NB4 (cell line): Measurements from ENCODE around the gene CLDN18.

ENCODE experiments used
- DNase-seq: peaks from one replicate; pipeline ENCODE4 v3.0.0; 2010; ENCODE audit warnings: low read depth
- H3K4me3 ChIP-seq: one replicate; pipeline ENCODE4 v1.5.1; 2011; ENCODE audit warnings: mild to moderate bottlenecking, low read depth, low read length, moderate library complexity
- MYC ChIP-seq: IDR thresholded peaks from 2 replicates; pipeline ENCODE4 v1.6.1; 2011; ENCODE audit warnings: low read depth, low read length
- POLR2A ChIP-seq: IDR thresholded peaks from 2 replicates; pipeline ENCODE4 v1.6.1; 2011; ENCODE audit warnings: mild to moderate bottlenecking; ENCODE audit not compliant: insufficient read length; ENCODE audit errors: extremely low read depth
- TF ChIP-seq, protein P1 (sequence below): IDR thresholded peaks from 2 replicates; pipeline ENCODE4 v1.6.1; 2011; ENCODE audit warnings: low read depth, low read length
- TF ChIP-seq, protein P2 (sequence below): IDR thresholded peaks from one replicate; pipeline ENCODE4 v1.5.1; 2012; ENCODE audit warnings: low read depth, low read length

CLDN18 gene

DNA sequence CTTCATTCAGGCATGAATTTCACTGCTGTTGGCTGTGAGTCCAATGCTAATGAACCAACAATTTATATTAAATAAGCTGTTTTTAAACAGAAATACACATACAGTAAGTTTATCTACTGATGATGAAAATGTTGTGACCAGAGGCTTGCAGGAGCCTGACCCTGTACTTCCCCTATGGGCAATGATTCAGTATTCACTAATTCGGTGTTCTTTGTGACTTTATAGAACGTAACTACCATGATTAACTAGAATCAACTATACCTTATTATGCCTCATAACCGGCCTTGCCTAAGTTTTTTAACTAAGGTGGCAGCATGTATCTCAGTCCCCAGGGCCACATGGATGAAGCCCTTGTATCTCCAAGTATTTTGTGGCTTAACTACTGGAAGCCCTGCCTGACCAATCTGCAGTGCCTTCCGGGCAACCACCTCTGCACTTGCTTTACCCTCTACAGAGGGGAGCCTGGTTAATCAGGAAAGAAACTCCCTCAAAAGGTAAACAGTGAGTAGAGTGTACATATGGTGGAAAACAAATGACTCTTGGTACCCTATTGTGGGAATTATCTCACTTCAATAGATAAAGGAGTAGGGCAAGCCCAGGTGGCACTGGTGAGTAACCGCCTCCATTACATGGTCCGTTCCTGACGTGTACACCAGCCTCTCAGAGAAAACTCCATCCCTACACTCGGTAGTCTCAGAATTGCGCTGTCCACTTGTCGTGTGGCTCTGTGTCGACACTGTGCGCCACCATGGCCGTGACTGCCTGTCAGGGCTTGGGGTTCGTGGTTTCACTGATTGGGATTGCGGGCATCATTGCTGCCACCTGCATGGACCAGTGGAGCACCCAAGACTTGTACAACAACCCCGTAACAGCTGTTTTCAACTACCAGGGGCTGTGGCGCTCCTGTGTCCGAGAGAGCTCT lies 11.6 kb upstream of the CLDN18 start:
- H3K4me3 ChIP-seq = no peak overlapping the region
- DNase-seq = no peak
- no peak for TF ChIP-seq MYC
- TF ChIP-seq, protein P1, sequence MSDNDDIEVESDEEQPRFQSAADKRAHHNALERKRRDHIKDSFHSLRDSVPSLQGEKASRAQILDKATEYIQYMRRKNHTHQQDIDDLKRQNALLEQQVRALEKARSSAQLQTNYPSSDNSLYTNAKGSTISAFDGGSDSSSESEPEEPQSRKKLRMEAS = no peak
- TF ChIP-seq, protein P2, sequence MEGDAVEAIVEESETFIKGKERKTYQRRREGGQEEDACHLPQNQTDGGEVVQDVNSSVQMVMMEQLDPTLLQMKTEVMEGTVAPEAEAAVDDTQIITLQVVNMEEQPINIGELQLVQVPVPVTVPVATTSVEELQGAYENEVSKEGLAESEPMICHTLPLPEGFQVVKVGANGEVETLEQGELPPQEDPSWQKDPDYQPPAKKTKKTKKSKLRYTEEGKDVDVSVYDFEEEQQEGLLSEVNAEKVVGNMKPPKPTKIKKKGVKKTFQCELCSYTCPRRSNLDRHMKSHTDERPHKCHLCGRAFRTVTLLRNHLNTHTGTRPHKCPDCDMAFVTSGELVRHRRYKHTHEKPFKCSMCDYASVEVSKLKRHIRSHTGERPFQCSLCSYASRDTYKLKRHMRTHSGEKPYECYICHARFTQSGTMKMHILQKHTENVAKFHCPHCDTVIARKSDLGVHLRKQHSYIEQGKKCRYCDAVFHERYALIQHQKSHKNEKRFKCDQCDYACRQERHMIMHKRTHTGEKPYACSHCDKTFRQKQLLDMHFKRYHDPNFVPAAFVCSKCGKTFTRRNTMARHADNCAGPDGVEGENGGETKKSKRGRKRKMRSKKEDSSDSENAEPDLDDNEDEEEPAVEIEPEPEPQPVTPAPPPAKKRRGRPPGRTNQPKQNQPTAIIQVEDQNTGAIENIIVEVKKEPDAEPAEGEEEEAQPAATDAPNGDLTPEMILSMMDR = no peak
- TF ChIP-seq POLR2A = no peak

DNA sequence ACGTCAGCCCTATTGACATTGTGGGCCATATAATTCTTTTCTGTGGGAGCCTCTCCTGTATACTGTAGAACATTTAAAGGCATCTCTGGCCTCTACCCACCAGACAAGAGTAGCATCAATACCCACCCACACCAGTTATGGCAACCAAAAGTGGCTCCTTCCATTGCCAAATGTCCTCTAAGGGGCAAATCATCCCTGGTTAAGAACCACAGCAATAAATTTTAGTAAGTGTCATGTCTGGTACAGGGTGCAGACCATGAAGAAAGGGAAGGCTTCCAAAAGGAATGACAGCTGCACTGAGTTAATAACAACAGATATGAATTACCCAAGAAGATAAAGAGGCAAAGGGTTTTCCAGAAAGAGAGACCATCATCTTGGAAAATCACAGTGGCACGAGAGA lies 6.9 kb upstream of the CLDN18 start:
- H3K4me3 ChIP-seq = no peak overlapping the region
- DNase-seq = no peak
- TF ChIP-seq, protein P1 = no peak
- no peak for TF ChIP-seq MYC
- TF ChIP-seq POLR2A = no peak
- TF ChIP-seq, protein P2 = no peak

DNA sequence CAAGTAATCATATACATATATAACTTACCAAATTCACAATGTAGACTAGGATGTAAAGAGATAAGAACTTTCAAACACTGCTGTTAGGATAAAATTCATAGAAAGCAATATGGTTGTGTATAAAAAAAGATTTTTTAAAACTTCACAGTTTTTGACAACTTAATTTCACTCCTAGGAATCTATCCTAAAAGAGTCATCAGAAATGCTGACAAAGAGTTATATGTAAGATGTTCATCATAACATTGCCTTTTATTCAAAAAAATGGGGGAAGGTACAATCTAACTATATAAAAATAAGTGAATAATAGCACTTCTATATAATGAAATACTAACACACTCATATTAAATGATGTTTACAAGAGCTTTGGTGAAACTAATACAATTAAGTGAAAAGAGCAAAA lies 4.3 kb upstream of the CLDN18 start:
- no peak for DNase-seq
- TF ChIP-seq, protein P1 = no peak
- TF ChIP-seq POLR2A = no peak
- TF ChIP-seq, protein P2 = no peak
- TF ChIP-seq MYC = no peak
- no peak overlapping the region for H3K4me3 ChIP-seq

DNA sequence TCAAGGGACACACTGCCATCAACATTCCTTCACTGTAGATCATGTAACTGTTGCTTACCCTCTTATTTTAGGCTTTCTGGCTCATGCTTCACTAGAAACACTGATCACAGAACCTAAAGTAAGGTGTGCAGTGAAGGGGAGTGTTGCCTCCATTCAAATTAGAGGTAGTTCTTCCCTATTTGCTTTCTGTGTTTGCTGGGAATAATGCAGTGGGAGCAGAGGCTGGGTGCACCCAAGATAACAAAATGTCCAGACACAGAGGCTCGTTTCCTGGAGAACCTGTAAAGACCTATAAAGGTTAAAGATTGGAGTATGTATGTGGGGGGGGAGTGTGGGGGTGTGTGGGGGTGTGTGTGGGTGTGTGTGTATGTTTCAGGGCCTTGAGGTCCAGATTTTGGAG lies 2.1 kb upstream of the CLDN18 start:
- no peak overlapping the region for H3K4me3 ChIP-seq
- DNase-seq = no peak
- TF ChIP-seq MYC (no peak), POLR2A (no peak)
- TF ChIP-seq, protein P2 = no peak

DNA sequence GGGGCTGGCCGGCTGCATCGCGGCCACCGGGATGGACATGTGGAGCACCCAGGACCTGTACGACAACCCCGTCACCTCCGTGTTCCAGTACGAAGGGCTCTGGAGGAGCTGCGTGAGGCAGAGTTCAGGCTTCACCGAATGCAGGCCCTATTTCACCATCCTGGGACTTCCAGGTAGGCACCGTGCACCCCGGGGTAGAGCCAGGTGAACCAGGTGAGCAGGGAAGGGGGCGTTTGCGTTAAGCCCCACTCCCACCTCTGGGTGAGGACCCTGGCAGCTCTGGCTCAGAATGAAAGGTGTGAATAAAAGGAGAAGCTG lies 267 bp downstream of the CLDN18 start:
- TF ChIP-seq MYC = no peak
- no peak for TF ChIP-seq POLR2A
- TF ChIP-seq, protein P2 = no peak
- TF ChIP-seq, protein P1 = no peak
- H3K4me3 ChIP-seq = no peak overlapping the region
- DNase-seq = no peak

DNA sequence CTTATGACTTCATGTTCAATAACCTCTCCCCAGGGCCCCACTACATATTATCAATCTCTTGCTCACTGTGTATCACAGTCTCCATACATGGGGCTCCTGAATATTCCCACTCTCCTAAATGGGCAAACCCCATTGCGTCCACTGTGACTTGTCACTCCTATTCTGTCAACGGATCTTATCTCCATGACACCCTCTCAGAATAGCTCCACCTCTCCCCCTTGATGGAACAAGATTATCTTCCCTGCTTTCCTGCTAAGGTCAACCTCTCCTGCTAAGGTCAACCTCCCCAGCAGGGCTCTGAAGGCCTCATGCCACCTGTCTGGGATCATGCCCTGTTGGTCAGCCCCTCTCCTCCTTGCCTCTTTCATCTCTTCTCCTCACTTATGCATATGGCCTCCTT lies 1.8 kb downstream of the CLDN18 start:
- TF ChIP-seq, protein P2 = no peak
- TF ChIP-seq MYC (no peak), POLR2A (no peak)
- TF ChIP-seq, protein P1 = no peak

More for the DNA sequence above, 1.8 kb downstream of the CLDN18 start:
- no peak for DNase-seq
- H3K4me3 ChIP-seq = no peak overlapping the region
